T-helper 2 cell (primary cell): ENCODE results near the gene VDR.
A peak's percentile ranks its signal among the peaks of the same experiment; 100 is the strongest.

Experiments used
- DNase-seq, 5 experiments: peaks; one replicate each; pipeline versions ENCODE4 v3.0.0 to v3.0.0-alpha.2; 2012 to 2022
- total RNA-seq, 2 donors: gene quantifications; one replicate each; lab custom pipeline; 2026; lab: John Stamatoyannopoulos, UW

Gene VDR
- 1.3 to 4.1 reads per million in 2 donors for total RNA-seq

- peak; percentile 48 to 82 (median 58) for DNase-seq
Measured at GRCh38 chr12:47904713-47905709, at the start of gene VDR. Gene VDR (minus strand): TSS chr12:47904994. CDS start chr12:47879113, 25,881 bp downstream.

- DNase-seq: no peak
Measured at GRCh38 chr12:47954058-47954457, 49.3 kb upstream of the VDR start.

GRCh38 chr12:47950856-47951468 lies 46.2 kb upstream of the VDR start:
- no peak for DNase-seq

GRCh38 chr12:47949441-47950341 lies 44.9 kb upstream of the VDR start:
- peak in 4 of 5 experiments; percentile 15 to 46 (median 29) for DNase-seq

GRCh38 chr12:47947341-47947740 lies 42.5 kb upstream of the VDR start:
- no peak for DNase-seq

GRCh38 chr12:47946413-47947323 lies 41.9 kb upstream of the VDR start:
- DNase-seq: no peak

- no peak for DNase-seq
Measured at GRCh38 chr12:47945341-47945728, 40.5 kb upstream of the VDR start.

GRCh38 chr12:47944685-47945340 lies 40.0 kb upstream of the VDR start:
- DNase-seq: no peak

- no peak for DNase-seq
Measured at GRCh38 chr12:47943623-47944340, 39.0 kb upstream of the VDR start.

- no peak for DNase-seq
Measured at GRCh38 chr12:47942614-47943225, 37.9 kb upstream of the VDR start.

- DNase-seq: peak in 4 of 5 experiments; percentile 7 to 43 (median 26)
Measured at GRCh38 chr12:47941871-47942613, 37.2 kb upstream of the VDR start.

- DNase-seq: no peak
Measured at GRCh38 chr12:47941475-47941780, 36.6 kb upstream of the VDR start.

- DNase-seq: no peak
Measured at GRCh38 chr12:47940773-47941474, 36.1 kb upstream of the VDR start.

GRCh38 chr12:47939009-47939601 lies 34.3 kb upstream of the VDR start:
- DNase-seq: no peak

GRCh38 chr12:47938594-47938993 lies 33.8 kb upstream of the VDR start:
- DNase-seq: no peak

- no peak for DNase-seq
Measured at GRCh38 chr12:47938093-47938492, 33.3 kb upstream of the VDR start.

- DNase-seq: peak in 1 of 5 experiments; percentile 26
Measured at GRCh38 chr12:47935184-47935583, 30.4 kb upstream of the VDR start.

GRCh38 chr12:47931187-47931586 lies 26.4 kb upstream of the VDR start:
- DNase-seq: no peak
